Skeletal muscle tissue (tissue), 4 donors: ENCODE results near the gene MUC5B. TPM values are rescaled to one million over a fixed set of nuclear protein-coding genes. Genes with fewer than 3 reads are reported as not detected.

Source experiments
- H3K27ac ChIP-seq: one replicate; pipeline ENCODE4 v1.7.0; 2013; ENCODE audit warnings: mild to moderate bottlenecking, low read depth, low read length, inconsistent platforms
- H3K27me3 ChIP-seq, 3 donors: one replicate each; pipeline ENCODE4 v1.7.0; 2013; ENCODE audit warnings: low read length in 3 of 3; ENCODE audit not compliant: control insufficient read depth in 3 of 3, insufficient read depth in 3 of 3
- H3K36me3 ChIP-seq, 3 donors: one replicate each; pipeline ENCODE4 v1.7.0; 2013; ENCODE audit warnings: low read length in 3 of 3; ENCODE audit not compliant: control insufficient read depth in 3 of 3, insufficient read depth in 3 of 3
- H3K4me1 ChIP-seq, 3 donors: one replicate each; pipeline ENCODE4 v1.7.0; 2013; ENCODE audit warnings: low read length in 3 of 3, mild to moderate bottlenecking in 3 of 3; ENCODE audit not compliant: control insufficient read depth in 3 of 3, insufficient read depth in 3 of 3
- H3K4me3 ChIP-seq, 3 donors: one replicate each; pipeline ENCODE4 v1.7.0; 2013; ENCODE audit warnings: low read length in 3 of 3
- H3K9ac ChIP-seq, 3 donors: one replicate each; pipeline ENCODE4 v1.7.0; 2013; ENCODE audit warnings: low read length in 3 of 3, mild to moderate bottlenecking in 3 of 3, moderate library complexity in 2 of 3, low read depth in 1 of 3
- H3K9me3 ChIP-seq, 3 donors: one replicate each; pipeline ENCODE4 v1.7.0; 2013; ENCODE audit warnings: low read length in 3 of 3; ENCODE audit not compliant: control insufficient read depth in 3 of 3
- total RNA-seq: library from RNA; depleted of rRNA; stranded (reverse); fragments of >200 nt; gene quantifications from one replicate; pipeline ENCODE4 v1.2.3, GENCODE V29; 2014
- donor health status: Osteomylitis.

The MUC5B gene
- total RNA-seq, 1 donor from 2014 or later, result not detected

- H3K4me1 ChIP-seq, result no peaks in the 10 kb centered on the region
- no peak overlapping the region for H3K4me3 ChIP-seq
- no peaks in the 10 kb centered on the region for H3K9me3 ChIP-seq
- H3K27ac ChIP-seq, result no peak overlapping the region
- peaks cover 22 to 41% (median 27%) of the 10 kb centered on the region in 3 donors for H3K36me3 ChIP-seq
- no peaks in the 10 kb centered on the region for H3K27me3 ChIP-seq
- H3K9ac ChIP-seq, result no peak overlapping the region
Measured at GRCh38 chr11:1274501-1274900, 51.6 kb downstream of the MUC5B start.

- Histone ChIP-seq H3K9ac (no peak overlapping the region), H3K4me3 (no peak overlapping the region), H3K9me3 (no peaks in the 10 kb centered on the region), H3K27ac (no peak overlapping the region), H3K4me1 (no peaks in the 10 kb centered on the region), H3K27me3 (no peaks in the 10 kb centered on the region), H3K36me3 (peaks cover 22 to 46% (median 29%) of the 10 kb centered on the region in 3 donors)
Measured at GRCh38 chr11:1275021-1275420, 52.2 kb downstream of the MUC5B start.

GRCh38 chr11:1276041-1276790 lies 53.4 kb downstream of the MUC5B start:
- Histone ChIP-seq H3K4me1 (no peaks in the 10 kb centered on the region), H3K36me3 (peaks cover 28 to 55% (median 37%) of the 10 kb centered on the region in 3 donors), H3K27ac (no peak overlapping the region), H3K4me3 (no peak overlapping the region), H3K27me3 (no peaks in the 10 kb centered on the region), H3K9me3 (no peaks in the 10 kb centered on the region), H3K9ac (no peak overlapping the region)

GRCh38 chr11:1276866-1277615 lies 54.2 kb downstream of the MUC5B start:
- Histone ChIP-seq H3K9me3 (no peaks in the 10 kb centered on the region), H3K27me3 (no peaks in the 10 kb centered on the region), H3K4me3 (no peak overlapping the region), H3K9ac (no peak overlapping the region), H3K36me3 (peaks cover 31 to 55% (median 37%) of the 10 kb centered on the region in 3 donors), H3K27ac (no peak overlapping the region), H3K4me1 (no peaks in the 10 kb centered on the region)

- no peak overlapping the region for H3K9ac ChIP-seq
- no peaks in the 10 kb centered on the region for H3K9me3 ChIP-seq
- H3K4me3 ChIP-seq, result no peak overlapping the region
- no peaks in the 10 kb centered on the region for H3K4me1 ChIP-seq
- H3K36me3 ChIP-seq, result peaks cover 32 to 55% (median 37%) of the 10 kb centered on the region in 3 donors
- no peaks in the 10 kb centered on the region for H3K27me3 ChIP-seq
- H3K27ac ChIP-seq, result no peak overlapping the region
Measured at GRCh38 chr11:1277936-1278512, 55.2 kb downstream of the MUC5B start.

GRCh38 chr11:1278766-1279673 lies 56.2 kb downstream of the MUC5B start:
- Histone ChIP-seq H3K9ac (no peak overlapping the region), H3K4me1 (no peaks in the 10 kb centered on the region), H3K4me3 (no peak overlapping the region), H3K36me3 (peaks cover 36 to 53% (median 39%) of the 10 kb centered on the region in 3 donors), H3K9me3 (no peaks in the 10 kb centered on the region), H3K27me3 (no peaks in the 10 kb centered on the region), H3K27ac (no peak overlapping the region)

- H3K27ac ChIP-seq, result no peak overlapping the region
- H3K4me3 ChIP-seq, result no peak overlapping the region
- H3K9me3 ChIP-seq, result no peaks in the 10 kb centered on the region
- no peaks in the 10 kb centered on the region for H3K4me1 ChIP-seq
- H3K27me3 ChIP-seq, result no peaks in the 10 kb centered on the region
- H3K36me3 ChIP-seq, result peaks cover 38 to 54% (median 44%) of the 10 kb centered on the region in 3 donors
- H3K9ac ChIP-seq, result no peak overlapping the region
Measured at GRCh38 chr11:1279674-1280055, 56.8 kb downstream of the MUC5B start.

- Histone ChIP-seq H3K9me3 (no peaks in the 10 kb centered on the region), H3K9ac (no peak overlapping the region), H3K27ac (no peak overlapping the region), H3K36me3 (peaks cover 42 to 56% (median 47%) of the 10 kb centered on the region in 3 donors), H3K4me3 (no peak overlapping the region), H3K4me1 (no peaks in the 10 kb centered on the region), H3K27me3 (no peaks in the 10 kb centered on the region)
Measured at GRCh38 chr11:1280116-1281035, 57.5 kb downstream of the MUC5B start.
